CD14-positive monocyte (primary cell): ENCODE results near the gene USE1. TPM values are rescaled to one million over a fixed set of nuclear protein-coding genes. Genes with fewer than 3 reads are reported as not detected.

Source experiments
- DNase-seq, 3 donors: peaks; one replicate each; pipeline ENCODE4 v3.0.0-alpha.2; 2011 to 2022
- H2AFZ ChIP-seq: 2 replicates; pipeline ENCODE4 v1.6.0; 2012; ENCODE audit warnings: mild to moderate bottlenecking, low read depth, low read length, inconsistent platforms; ENCODE audit not compliant: insufficient read depth, poor library complexity, severe bottlenecking
- H3K27ac ChIP-seq, 2 donors: 1 replicate in 1 of 2; 2 replicates in 1 of 2; pipeline ENCODE4 v1.5.1; 2012 to 2013; ENCODE audit warnings: low read length in 2 of 2, control low read depth in 1 of 2, inconsistent platforms in 1 of 2, low read depth in 1 of 2, mild to moderate bottlenecking in 1 of 2
- H3K27me3 ChIP-seq, 2 donors: one replicate each; pipeline versions ENCODE4 v1.6.0 to v1.6.1; 2011 to 2013; ENCODE audit warnings: low read length in 2 of 2; ENCODE audit not compliant: control insufficient read depth in 2 of 2, insufficient read depth in 2 of 2
- H3K36me3 ChIP-seq, 2 donors: replicated peaks in 1 of 2; 1 replicate in 1 of 2; 2 replicates in 1 of 2; pipeline versions ENCODE4 v1.5.1 to v1.6.1; 2012 to 2013; ENCODE audit warnings: low read length in 2 of 2, control low read depth in 1 of 2, inconsistent platforms in 1 of 2, mild to moderate bottlenecking in 1 of 2; ENCODE audit not compliant: insufficient read depth in 2 of 2, control insufficient read depth in 1 of 2
- H3K4me1 ChIP-seq, 2 donors: 1 replicate in 1 of 2; 2 replicates in 1 of 2; pipeline versions ENCODE4 v1.5.1 to v1.6.1; 2012 to 2013; ENCODE audit warnings: low read length in 2 of 2, control low read depth in 1 of 2, inconsistent platforms in 1 of 2, mild to moderate bottlenecking in 1 of 2, moderate library complexity in 1 of 2; ENCODE audit not compliant: insufficient read depth in 2 of 2, control insufficient read depth in 1 of 2
- H3K4me2 ChIP-seq: replicated peaks from 2 replicates; pipeline ENCODE3; 2012; ENCODE audit warnings: low read length, moderate library complexity, mild to moderate bottlenecking; ENCODE audit not compliant: poor library complexity, severe bottlenecking; ENCODE audit errors: extremely low read depth
- H3K4me3 ChIP-seq, 3 experiments: fragments of 200-600 bp in 1 of 3; sonication (generic) in 1 of 3; replicated peaks in 1 of 3; 1 replicate in 2 of 3; 2 replicates in 1 of 3; pipeline ENCODE4 v1.5.1; 2011 to 2013; ENCODE audit warnings: low read length in 3 of 3, mild to moderate bottlenecking in 3 of 3, control low read depth in 2 of 3, low read depth in 2 of 3, inconsistent platforms in 1 of 3, moderate library complexity in 1 of 3
- H3K79me2 ChIP-seq: 2 replicates; pipeline ENCODE4 v1.6.0; 2012; ENCODE audit warnings: mild to moderate bottlenecking, control low read depth, inconsistent platforms, low read length, moderate library complexity; ENCODE audit not compliant: insufficient read depth
- H3K9ac ChIP-seq: 2 replicates; pipeline ENCODE4 v1.6.0; 2017; ENCODE audit warnings: low read length, mild to moderate bottlenecking; ENCODE audit not compliant: insufficient read depth, poor library complexity, severe bottlenecking
- H3K9me3 ChIP-seq, 2 donors: replicated peaks in 1 of 2; 1 replicate in 1 of 2; 2 replicates in 1 of 2; pipeline versions ENCODE4 v1.5.1 to v1.6.1; 2012 to 2013; ENCODE audit warnings: low read length in 2 of 2, control low read depth in 1 of 2; ENCODE audit not compliant: control insufficient read depth in 1 of 2, insufficient read depth in 1 of 2
- H4K20me1 ChIP-seq: 2 replicates; pipeline ENCODE4 v1.6.0; 2012; ENCODE audit warnings: mild to moderate bottlenecking, low read length, control low read depth, moderate library complexity; ENCODE audit not compliant: insufficient read depth
- H3K27ac Mint-ChIP-seq, 7 donors: one replicate each; pipeline ENCODE4 v1.8.0; 2020; ENCODE audit warnings: mild to moderate bottlenecking in 7 of 7, mixed read lengths in 7 of 7, moderate library complexity in 6 of 7, inconsistent platforms in 2 of 7
- H3K27me3 Mint-ChIP-seq, 3 donors: one replicate each; pipeline ENCODE4 v1.8.0; 2021 to 2022; ENCODE audit warnings: low read depth in 3 of 3, mild to moderate bottlenecking in 3 of 3, mixed read lengths in 3 of 3, moderate library complexity in 3 of 3, inconsistent platforms in 1 of 3
- H3K36me3 Mint-ChIP-seq, 2 donors: one replicate each; pipeline ENCODE4 v1.8.0; 2020; ENCODE audit warnings: mixed read lengths in 2 of 2, inconsistent platforms in 1 of 2, mild to moderate bottlenecking in 1 of 2
- H3K4me1 Mint-ChIP-seq: one replicate; pipeline ENCODE4 v1.8.0; 2020; ENCODE audit warnings: mild to moderate bottlenecking, mixed read lengths
- H3K4me3 Mint-ChIP-seq, 2 donors: one replicate each; pipeline ENCODE4 v1.8.0; 2020; ENCODE audit warnings: mild to moderate bottlenecking in 2 of 2, mixed read lengths in 2 of 2, moderate library complexity in 1 of 2
- H3K9me3 Mint-ChIP-seq, 7 donors: one replicate each; pipeline ENCODE4 v1.8.0; 2020 to 2022; ENCODE audit warnings: mixed read lengths in 7 of 7, mild to moderate bottlenecking in 6 of 7, moderate library complexity in 6 of 7, inconsistent platforms in 2 of 7
- CTCF ChIP-seq: fragments of 200-600 bp; IDR thresholded peaks from one replicate; pipeline ENCODE4 v1.8.0; 2022; ENCODE audit warnings: antibody characterized with exemption, mild to moderate bottlenecking
- WGBS: methylation state at CpG from one replicate; pipeline ENCODE4 v1.1.5; 2013; ENCODE audit warnings: missing lambda C conversion rate; ENCODE audit not compliant: insufficient coverage; 5-methylcytosine and 5-hydroxymethylcytosine counted together
- intact Hi-C, 2 donors: fragments of 100-400 bp; cut with micrococcal nuclease; formaldehyde crosslinking; loops; one replicate each; pipeline versions ENCODE4 v1.15.0 to v1.15.1; 2023
- polyA plus RNA-seq, 3 donors: library from polyadenylated mRNA; depleted of rRNA in 1 of 3; unstranded in 2 of 3; stranded (reverse) in 1 of 3; fragments of 300-500 nt in 2 of 3; fragments of >200 nt in 1 of 3; fragmentation: Illumina TruSeq in 2 of 3; gene quantifications; 1 replicate in 2 of 3; 2 replicates in 1 of 3; pipeline ENCODE4 v1.2.3, GENCODE V29; 2012 to 2021

The USE1 gene
- polyA plus RNA-seq, 3 donors: 26.5 to 39.8 (median 29.7) TPM

- H3K4me1 ChIP-seq: peaks cover 15 to 18% of the 10 kb centered on the region in 2 donors
- no peak for DNase-seq
- intact Hi-C loops: loop anchor here in 1 of 2 donors (1.0 kb wide), 1 partner anchor 12 kb away; the partner anchor contains the start of gene OCEL1
- TF ChIP-seq CTCF: no peak
- Mint-ChIP-seq H3K4me1 (peaks cover 14% of the 10 kb centered on the region), H3K9me3 (no peaks in the 10 kb centered on the region), H3K36me3 (peaks cover 42 to 63% of the 10 kb centered on the region in 2 donors), H3K27me3 (peaks cover 0 to 1% (median 0%) of the 10 kb centered on the region in 3 donors), H3K4me3 (peak overlapping the region; percentile 81 to 87), H3K27ac (peak overlapping the region; percentile 84 to 96 (median 95))
- WGBS: 20% methylated on average over 7 of the region's 16 CpGs
- no peaks in the 10 kb centered on the region for H3K79me2 ChIP-seq
- H4K20me1 ChIP-seq: peaks cover 9% of the 10 kb centered on the region
- H3K9me3 ChIP-seq: no peaks in the 10 kb centered on the region
- peak overlapping the region; percentile 81 for H3K4me2 ChIP-seq
- H2AFZ ChIP-seq: peak overlapping the region; percentile 79
- H3K27ac ChIP-seq: peak overlapping the region; percentile 86 to 94
- no peaks in the 10 kb centered on the region for H3K27me3 ChIP-seq
- H3K4me3 ChIP-seq: peak overlapping the region; percentile 49 to 79 (median 79)
- peak overlapping the region; percentile 81 for H3K9ac ChIP-seq
- H3K36me3 ChIP-seq: peaks cover 43 to 62% of the 10 kb centered on the region in 2 donors
Observed at GRCh38 chr19:17214508-17215126, 540 bp upstream of the USE1 start.

- Histone ChIP-seq H3K4me3 (peak overlapping the region in 1 of 3 experiments; percentile 79), H4K20me1 (no peaks in the 10 kb centered on the region), H3K4me2 (peak overlapping the region; percentile 81), H2AFZ (no peak overlapping the region), H3K27ac (peak overlapping the region in 1 of 2 donors; percentile 86), H3K79me2 (no peaks in the 10 kb centered on the region), H3K4me1 (peaks cover 26 to 29% of the 10 kb centered on the region in 2 donors), H3K27me3 (no peaks in the 10 kb centered on the region), H3K36me3 (peaks cover 27 to 46% of the 10 kb centered on the region in 2 donors), H3K9me3 (no peaks in the 10 kb centered on the region), H3K9ac (peak overlapping the region; percentile 81)
- intact Hi-C loops: no loop called here
- 81% methylated on average over 11 of the region's 13 CpGs for WGBS
- no peak for TF ChIP-seq CTCF
- H3K27ac Mint-ChIP-seq: peak overlapping the region; percentile 40 to 96 (median 91)
- no peaks in the 10 kb centered on the region for H3K27me3 Mint-ChIP-seq
- peaks cover 31 to 54% of the 10 kb centered on the region in 2 donors for H3K36me3 Mint-ChIP-seq
- peaks cover 24% of the 10 kb centered on the region for H3K4me1 Mint-ChIP-seq
- peak overlapping the region in 1 of 2 donors; percentile 81 for H3K4me3 Mint-ChIP-seq
- DNase-seq: no peak
- no peaks in the 10 kb centered on the region for H3K9me3 Mint-ChIP-seq
Observed at GRCh38 chr19:17216058-17216670, 1.0 kb downstream of the USE1 start.
